Vagina (tissue), 2 donors: ENCODE measurements around the gene CSF3.

ENCODE experiments used
- CTCF ChIP-seq, 3 experiments: fragments of 450-650 bp in 2 of 3; fragments of 200-600 bp in 1 of 3; sonication (generic) in 1 of 3; IDR thresholded peaks; one replicate each; pipeline ENCODE4 v1.5.1; 2017 to 2019; ENCODE audit warnings: antibody characterized with exemption in 3 of 3, mild to moderate bottlenecking in 2 of 3, moderate library complexity in 2 of 3
- POLR2A ChIP-seq, 2 donors: fragments of 450-650 bp; IDR thresholded peaks; one replicate each; pipeline ENCODE4 v1.6.1; 2017; ENCODE audit warnings: antibody characterized with exemption in 2 of 2, mild to moderate bottlenecking in 2 of 2, moderate library complexity in 2 of 2
- POLR2AphosphoS5 ChIP-seq, 2 donors: sonication (generic); formaldehyde crosslinking; IDR thresholded peaks; one replicate each; pipeline ENCODE4 v1.9.0; 2017; ENCODE audit warnings: antibody characterized with exemption in 2 of 2, mild to moderate bottlenecking in 2 of 2, low read depth in 1 of 2; ENCODE audit not compliant: insufficient read depth in 1 of 2

- TF ChIP-seq POLR2AphosphoS5 (IDR thresholded peaks at IDR 0.05; ENCODE audit: insufficient read depth in 1 of 2, low read depth in 1 of 2): no peak
- TF ChIP-seq CTCF (IDR thresholded peaks at IDR 0.05): no peak
- no peak for TF ChIP-seq POLR2A (IDR thresholded peaks at IDR 0.05)
These were observed 45.8 kb downstream of the CSF3 start for GRCh38 chr17:40060887-40061608.
